DMS53 treated with DMSO at 0.1 percent for 48 hours (cell line): ENCODE measurements around the gene LRP1B.

Source experiments
- DNase-seq: peaks from one replicate; lab custom pipeline; 2025; ENCODE audit not compliant: unreplicated experiment; lab: John Stamatoyannopoulos, UW

LRP1B gene

GRCh38 chr2:141701618-141702017 lies 429.2 kb downstream of the LRP1B start:
- DNase-seq, result no peak

GRCh38 chr2:141699573-141699972 lies 431.2 kb downstream of the LRP1B start:
- DNase-seq, result no peak

GRCh38 chr2:141698500-141698899 lies 432.3 kb downstream of the LRP1B start:
- DNase-seq, result no peak

- no peak for DNase-seq
Measured at GRCh38 chr2:141697035-141697434, 433.8 kb downstream of the LRP1B start.

GRCh38 chr2:141694180-141694579 lies 436.6 kb downstream of the LRP1B start:
- DNase-seq, result no peak

GRCh38 chr2:141692829-141693228 lies 438.0 kb downstream of the LRP1B start:
- no peak for DNase-seq

GRCh38 chr2:141676139-141676538 lies 454.7 kb downstream of the LRP1B start:
- no peak for DNase-seq

- no peak for DNase-seq
Measured at GRCh38 chr2:141666191-141666590, 464.6 kb downstream of the LRP1B start.

- no peak for DNase-seq
Measured at GRCh38 chr2:141660232-141660631, 470.6 kb downstream of the LRP1B start.

- DNase-seq, result no peak
Measured at GRCh38 chr2:141654311-141654710, 476.5 kb downstream of the LRP1B start.

GRCh38 chr2:141653184-141653583 lies 477.6 kb downstream of the LRP1B start:
- no peak for DNase-seq

GRCh38 chr2:141652308-141652707 lies 478.5 kb downstream of the LRP1B start:
- DNase-seq, result no peak

- no peak for DNase-seq
Measured at GRCh38 chr2:141647353-141647752, 483.5 kb downstream of the LRP1B start.

GRCh38 chr2:141641462-141641861 lies 489.4 kb downstream of the LRP1B start:
- DNase-seq, result no peak

- DNase-seq, result no peak
Measured at GRCh38 chr2:141639809-141640208, 491.0 kb downstream of the LRP1B start.

GRCh38 chr2:141633132-141633531 lies 497.7 kb downstream of the LRP1B start:
- no peak for DNase-seq

GRCh38 chr2:141630407-141630930 lies 500.3 kb downstream of the LRP1B start:
- no peak for DNase-seq

GRCh38 chr2:141620372-141620771 lies 510.4 kb downstream of the LRP1B start:
- no peak for DNase-seq

GRCh38 chr2:141618457-141618856 lies 512.4 kb downstream of the LRP1B start:
- no peak for DNase-seq

- DNase-seq, result no peak
Measured at GRCh38 chr2:141611981-141612380, 518.8 kb downstream of the LRP1B start.

- DNase-seq, result no peak
Measured at GRCh38 chr2:141611176-141611571, 519.6 kb downstream of the LRP1B start.

- DNase-seq, result no peak
Measured at GRCh38 chr2:141610564-141611175, 520.1 kb downstream of the LRP1B start.

GRCh38 chr2:141605163-141605562 lies 525.7 kb downstream of the LRP1B start:
- no peak for DNase-seq
